NCI-H748 (cell line): Measurements from ENCODE around the gene EIF2B5.
A peak's percentile ranks its signal among the peaks of the same experiment; 100 is the strongest.
"Not testable (repeated sequence)": the region's sequence is repeated elsewhere in the genome, so short reads cannot be mapped to it uniquely, and the experiment has no call there.

Experiments used
- DNase-seq: peaks from one replicate; lab custom pipeline; 2025; ENCODE audit not compliant: unreplicated experiment; lab: John Stamatoyannopoulos, UW

Gene EIF2B5

DNA sequence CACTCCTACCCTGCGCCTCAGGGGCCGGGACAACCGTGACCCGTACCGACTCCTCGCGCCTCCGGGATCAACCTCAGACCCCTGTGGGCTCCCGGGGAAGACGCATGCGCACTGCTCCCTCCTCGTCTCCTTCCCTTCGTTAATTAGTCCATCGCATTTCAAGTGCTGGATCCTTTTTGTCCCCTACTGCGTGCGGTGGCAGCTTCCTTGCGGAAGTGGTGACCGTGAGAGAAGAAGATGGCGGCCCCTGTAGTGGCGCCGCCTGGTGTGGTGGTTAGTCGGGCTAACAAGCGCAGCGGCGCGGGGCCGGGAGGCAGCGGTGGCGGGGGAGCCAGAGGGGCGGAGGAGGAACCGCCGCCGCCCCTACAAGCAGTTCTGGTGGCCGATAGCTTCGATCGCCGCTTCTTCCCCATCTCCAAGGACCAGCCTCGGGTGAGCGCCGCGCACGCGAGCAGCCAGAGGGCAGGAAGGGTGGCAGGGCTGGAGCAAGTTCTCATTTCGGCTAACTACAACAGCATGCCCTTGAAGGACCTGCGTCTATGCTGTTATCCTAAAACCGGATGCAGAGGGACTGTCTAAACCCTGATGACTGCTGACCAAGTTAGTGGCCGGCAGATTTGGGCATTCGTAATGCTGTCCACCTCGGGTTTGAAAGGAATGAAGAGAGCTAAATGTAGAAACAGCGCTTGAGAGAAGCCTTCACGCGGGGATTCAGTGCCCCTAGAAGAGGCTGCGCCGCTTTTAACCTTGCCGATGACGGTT is at the start of gene EIF2B5:
EIF2B5 (plus strand) TSS at position 210 of the 762 bp plus-strand sequence; CDS start at position 238, 28 bp downstream.
- peak; percentile 93 for DNase-seq

DNA sequence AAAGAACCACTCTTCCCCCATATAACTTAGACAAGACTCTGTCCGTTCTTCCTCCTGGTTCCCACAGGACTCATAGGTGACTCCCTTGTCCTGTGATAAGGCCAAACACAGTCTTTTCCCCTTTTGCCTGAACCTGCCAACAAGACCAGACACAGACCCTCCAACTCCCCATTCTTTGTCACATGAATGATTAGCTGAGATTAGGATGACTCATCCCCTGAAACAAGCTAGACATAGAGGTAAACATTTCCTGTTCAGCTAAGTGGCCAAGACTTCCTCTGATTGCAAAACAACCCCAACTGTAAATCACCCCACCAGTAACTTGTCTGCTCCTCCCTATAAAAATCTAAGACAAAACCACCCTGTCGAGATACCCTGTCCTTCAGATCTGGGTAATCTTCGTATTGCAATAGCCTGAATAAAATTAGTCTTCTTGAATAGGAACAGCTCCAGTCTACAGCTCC is 49.7 kb upstream of the EIF2B5 start:
- peak; percentile 0 for DNase-seq

DNA sequence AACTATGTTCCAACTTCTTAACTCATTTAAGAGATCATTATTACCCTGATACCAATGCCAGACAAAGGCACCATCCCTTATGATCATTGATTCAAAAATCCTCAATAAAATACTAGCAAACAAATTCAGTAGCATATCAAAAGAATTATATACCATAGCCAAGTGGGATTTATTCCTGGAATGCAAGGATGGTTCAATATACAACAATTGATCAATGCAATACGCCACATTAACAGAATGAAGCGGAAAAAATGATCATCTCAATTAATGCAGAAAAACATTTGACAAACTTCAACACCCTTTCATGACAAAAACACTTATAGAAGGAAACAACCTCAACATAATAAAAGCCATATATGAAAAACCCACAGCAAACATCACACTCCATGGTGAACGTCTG is 43.0 kb upstream of the EIF2B5 start:
- DNase-seq = no peak

DNA sequence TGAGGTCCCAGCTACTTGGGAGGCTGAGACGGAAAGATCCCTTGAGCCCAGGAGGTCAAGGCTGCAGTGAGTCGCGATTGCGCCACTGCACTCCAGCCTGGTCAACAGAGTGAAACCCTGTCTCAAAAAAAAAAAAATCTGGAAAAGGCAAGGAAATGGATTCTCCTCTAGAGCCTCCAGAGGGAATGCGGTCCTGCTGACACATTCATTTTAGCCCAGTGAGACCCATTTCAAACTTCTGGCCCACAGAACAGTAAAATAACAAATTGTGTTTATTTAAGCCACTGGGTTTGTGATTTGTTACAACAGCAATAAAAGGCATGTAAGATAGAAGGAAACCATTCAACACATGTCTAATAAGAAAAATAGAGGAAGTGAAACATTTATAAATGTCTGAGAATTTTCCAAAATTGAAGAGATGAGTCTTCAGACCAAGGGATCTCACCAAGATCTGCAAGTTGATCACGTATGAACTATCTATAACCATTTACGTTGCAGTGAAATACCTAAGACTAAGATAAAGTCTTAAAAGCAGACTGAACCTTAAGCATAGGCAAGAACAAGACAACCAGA is 38.3 kb upstream of the EIF2B5 start, which contains the start of gene HTR3E:
HTR3E (plus strand) TSS at position 254 of the 573 bp plus-strand sequence. CDS start 466 bp downstream, outside the sequence.
- no peak for DNase-seq

DNA sequence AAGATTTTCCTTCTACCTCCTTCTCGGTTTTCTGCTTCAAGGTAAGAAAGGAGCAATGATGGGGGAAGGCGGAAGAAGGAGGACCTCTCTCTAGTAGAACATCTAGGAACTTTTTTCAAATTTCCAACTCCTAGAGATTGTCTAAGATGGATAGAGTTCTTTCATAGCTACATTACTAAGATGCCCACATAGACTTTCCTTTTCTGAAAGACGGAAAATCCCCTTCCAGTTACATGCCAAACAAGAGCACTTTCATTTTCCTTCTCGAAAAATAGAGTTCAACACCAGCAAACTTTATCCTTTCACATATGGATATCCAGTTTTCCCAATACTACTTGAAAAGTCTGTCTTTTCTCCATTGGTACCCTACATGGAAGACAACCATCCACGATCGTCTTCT is 37.6 kb upstream of the EIF2B5 start:
- no peak for DNase-seq

DNA sequence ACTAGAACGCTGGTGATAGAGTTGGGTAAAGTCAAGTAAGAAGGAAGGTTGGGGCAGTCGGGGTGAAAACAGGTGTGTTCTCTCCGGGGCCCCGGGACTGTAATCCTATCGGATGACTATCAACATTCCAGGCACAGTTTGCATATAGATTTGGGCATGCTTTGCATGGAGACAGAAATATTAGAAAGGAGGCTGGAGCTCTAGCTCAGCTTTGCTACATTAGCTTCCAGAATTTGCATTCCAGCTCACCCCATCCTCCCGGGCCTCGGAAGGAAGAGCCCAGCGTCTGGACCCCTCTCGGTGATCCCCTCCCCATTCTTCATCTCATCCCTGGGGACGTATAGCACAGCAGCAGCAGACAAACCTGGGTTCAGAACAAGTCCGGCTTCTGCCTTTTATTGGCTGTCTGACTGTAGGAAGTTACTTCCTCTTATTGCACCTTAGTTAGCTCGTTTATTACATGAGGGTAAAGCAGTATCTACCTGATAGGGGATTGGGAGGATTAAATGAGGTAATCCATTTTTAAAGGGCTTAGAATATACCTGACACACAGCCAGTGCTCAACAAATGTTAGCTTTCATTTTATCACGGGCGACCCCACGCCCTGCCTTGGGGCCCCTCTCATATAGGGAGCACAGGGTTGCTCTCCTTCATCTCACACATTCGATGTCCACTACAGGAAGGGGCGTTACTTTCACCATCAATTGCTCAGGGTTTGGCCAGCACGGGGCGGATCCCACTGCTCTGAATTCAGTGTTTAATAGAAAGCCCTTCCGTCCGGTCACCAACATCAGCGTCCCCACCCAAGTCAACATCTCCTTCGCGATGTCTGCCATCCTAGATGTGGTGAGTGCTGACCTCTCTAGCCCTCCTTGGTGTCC is 35.1 kb upstream of the EIF2B5 start:
- DNase-seq = no peak

DNA sequence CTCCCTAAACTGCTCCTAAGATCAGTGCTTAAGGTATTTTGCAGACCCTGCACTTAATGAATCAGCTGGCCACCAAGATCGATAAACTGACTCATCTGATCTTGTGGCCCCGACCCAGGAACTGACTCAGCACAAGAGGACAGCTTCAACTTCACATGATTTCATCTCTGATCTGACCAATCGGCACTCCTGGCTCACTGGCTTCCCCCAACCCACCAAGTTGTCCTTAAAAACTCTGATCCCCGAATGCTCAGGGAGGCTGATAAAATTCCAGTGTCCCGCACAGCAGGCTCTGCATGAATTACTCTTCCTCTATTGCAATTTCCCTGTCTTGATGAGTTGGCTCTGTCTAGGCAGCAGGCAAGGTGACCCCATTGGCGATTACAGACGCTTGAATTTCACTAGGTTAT is 24.8 kb upstream of the EIF2B5 start:
- no peak for DNase-seq

DNA sequence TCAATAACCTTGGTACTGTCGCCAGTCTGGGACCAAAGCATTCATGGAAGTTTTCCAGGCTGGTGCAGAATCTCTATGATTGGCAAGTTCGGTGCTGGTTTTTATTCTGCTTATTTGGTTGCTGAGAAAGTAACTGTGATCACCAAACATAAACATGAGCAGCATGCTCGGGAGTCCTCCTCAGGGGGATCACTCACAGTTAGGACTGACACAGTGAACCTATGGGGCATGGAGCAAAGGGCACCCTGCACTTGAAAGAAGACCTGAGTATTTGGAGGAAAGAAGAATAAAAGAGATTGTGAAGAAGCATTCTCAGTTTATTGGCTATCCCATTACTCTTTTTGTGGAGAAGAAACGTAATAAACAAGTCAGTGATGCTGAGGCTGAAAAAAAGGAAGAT is 19.1 kb upstream of the EIF2B5 start:
- DNase-seq = no peak

DNA sequence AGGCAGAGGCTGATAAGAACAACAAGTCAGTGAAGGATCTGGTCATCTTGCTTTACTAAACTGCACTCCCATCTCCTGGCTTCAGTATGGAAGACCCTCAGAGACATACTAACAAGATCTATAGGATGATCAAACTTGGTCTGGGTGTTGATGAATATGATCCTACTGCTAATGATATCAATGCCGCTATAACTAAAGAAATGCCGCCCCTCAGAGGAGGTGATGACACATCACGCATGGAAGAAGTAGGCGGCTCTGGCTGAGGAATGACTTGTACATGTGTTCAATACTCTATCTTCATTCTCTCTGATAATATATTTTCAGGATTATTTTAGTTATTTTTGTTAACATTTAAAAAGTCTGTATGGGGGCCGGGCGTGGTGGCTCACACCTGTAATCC is 17.5 kb upstream of the EIF2B5 start:
- DNase-seq = peak; percentile 13

DNA sequence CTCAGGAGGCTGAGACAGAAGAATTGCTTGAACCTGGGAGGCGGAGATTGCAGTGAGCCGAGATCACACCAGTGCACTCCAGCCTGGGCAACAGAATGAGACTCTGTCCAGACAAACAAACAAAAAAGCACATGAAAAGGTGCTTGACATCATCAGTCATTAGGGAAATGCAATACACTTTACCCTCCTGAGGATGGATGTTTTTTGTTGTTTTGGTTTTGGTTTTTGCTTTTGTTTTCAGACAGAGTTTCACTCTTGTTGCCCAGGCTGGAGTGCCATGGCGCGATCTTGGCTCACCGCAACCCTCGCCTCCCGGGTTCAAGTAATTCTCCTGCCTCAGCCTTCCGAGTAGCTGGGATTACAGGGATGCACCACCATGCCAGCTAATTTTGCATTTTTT is 14.1 kb upstream of the EIF2B5 start:
- DNase-seq = not testable (repeated sequence)

DNA sequence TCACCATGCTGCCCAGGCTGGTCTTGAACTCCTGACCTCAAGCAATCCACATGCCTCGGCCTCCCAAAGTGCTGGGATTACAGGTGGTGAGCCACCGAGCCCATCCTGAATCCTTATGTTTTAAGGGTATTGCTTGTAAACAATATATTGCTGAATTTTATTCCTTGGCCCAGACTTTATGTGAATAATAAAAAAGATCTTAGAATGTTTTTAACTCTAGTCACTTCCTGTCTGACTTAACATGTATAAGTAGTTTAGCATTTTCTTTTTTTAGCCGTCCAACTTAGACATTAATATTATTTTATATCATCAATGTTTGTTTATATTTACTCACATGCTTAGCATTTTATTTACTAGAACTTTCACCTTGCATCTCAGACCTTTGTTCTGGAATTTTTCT is 9.2 kb upstream of the EIF2B5 start:
- DNase-seq = no peak

DNA sequence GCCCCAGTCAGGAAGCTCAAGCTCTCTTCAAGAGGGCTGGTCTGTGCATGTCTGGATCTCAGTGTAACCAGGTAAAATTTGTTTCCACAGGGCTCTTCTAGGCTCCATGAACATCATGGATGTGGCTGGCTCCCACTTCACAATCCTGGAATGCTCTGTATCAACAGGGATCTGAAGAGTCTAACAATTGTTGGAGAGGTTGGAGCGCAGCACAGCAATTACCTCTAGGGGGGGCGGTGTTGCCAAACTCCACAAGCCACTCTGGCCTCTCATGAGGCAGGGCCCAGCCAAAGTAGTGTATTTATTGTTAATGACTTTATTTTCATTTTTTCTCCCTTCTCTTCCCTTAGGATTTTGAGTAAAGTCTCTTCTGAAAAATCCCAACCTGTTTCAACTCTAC is 6.1 kb upstream of the EIF2B5 start:
- DNase-seq = peak; percentile 16

DNA sequence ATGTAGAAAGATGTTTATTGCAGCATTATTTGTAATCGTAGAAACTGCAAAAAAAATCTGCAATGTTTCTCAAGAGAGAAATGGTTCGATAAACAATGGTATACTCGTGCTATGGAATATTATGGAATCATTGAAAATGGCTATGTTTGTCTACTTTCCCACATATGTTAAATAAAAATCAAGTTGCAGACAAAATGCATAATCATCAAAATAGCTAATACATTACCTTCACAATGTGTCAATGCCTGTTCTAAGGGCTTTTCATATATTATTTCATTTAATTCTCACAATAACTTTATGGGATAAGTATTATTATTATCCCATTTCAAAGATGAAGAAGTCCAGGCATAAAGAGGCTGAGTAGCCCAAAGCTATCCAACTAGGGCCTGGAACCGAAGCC is 2.2 kb upstream of the EIF2B5 start:
- no peak for DNase-seq

DNA sequence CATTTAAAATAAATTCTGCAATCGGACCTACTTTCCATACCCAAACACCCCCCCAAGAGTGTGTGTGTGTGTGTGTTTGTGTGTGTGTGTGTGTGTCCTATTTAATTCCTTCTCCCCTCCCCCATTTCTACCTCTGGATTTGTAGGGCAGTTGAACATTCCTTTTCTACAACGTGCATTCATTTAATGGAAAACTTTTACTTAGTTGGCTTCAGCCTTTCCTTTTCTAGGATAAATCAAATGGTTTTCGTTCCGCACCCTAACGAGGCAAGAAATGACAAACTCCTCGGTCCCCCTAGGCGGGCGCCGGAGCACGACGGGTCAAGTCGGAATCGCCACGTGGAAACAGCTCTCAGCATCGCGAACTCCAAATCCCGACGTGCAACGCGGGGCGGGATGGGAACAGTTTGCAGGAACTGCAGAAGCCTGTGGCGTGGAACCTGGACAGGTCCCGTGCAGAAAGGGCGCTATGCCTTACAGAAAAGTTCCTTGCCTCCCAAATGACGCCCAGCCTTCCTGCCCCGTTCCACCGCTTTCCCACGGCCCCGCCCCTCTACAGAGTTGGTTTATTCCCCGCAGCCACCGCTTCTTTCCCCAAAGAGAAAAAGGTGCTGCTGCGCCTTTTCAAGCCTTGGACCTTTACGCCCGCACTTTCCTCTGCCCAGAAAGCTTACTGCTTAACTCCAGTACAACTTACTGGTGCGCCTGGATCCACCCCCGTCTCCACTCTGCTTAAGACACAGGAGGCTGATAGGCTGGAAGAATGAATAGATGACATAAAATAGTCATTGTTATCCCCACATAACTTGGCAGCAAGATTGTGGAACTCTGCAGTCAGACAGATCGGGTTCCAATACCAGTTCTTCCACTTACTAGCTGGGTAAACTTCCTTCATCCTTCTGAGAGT is 1.1 kb upstream of the EIF2B5 start:
- peak; percentile 73 for DNase-seq

DNA sequence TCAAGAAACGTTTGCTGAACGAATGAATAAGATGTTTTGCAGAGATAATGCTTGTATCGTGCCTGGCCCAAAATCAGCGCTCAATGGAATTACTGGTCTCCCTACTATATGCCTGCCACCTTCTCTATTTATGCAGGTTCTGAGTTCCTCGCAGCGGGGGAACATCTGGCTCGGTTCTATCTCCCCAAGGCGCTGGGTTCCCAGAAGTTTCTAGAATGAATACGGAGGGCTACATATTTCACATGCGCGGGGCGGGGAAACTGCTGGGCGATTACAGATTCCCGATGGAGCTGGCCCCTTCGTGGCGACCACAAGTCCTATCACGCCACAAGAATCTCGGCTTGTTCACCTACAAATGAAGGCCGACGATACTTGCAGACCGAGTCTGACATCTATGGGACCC is 411 bp upstream of the EIF2B5 start:
- DNase-seq = no peak

DNA sequence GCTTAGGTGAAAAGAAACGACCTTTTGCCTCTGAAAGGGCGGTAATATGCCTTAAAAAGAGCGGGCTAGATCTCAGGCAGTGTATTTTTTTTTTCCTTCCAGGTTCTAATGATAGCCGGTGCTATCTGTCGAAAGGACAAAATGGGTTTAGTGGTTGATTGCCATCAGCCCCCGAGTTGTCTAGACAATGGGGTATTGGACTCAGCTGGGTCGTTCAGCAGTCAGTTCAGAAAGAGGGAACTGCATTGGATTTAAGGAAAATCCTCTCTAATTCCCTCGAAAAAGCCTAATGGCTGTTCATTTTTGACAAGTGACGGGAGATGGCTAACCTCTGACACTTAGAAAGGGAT is 728 bp downstream of the EIF2B5 start:
- no peak for DNase-seq

DNA sequence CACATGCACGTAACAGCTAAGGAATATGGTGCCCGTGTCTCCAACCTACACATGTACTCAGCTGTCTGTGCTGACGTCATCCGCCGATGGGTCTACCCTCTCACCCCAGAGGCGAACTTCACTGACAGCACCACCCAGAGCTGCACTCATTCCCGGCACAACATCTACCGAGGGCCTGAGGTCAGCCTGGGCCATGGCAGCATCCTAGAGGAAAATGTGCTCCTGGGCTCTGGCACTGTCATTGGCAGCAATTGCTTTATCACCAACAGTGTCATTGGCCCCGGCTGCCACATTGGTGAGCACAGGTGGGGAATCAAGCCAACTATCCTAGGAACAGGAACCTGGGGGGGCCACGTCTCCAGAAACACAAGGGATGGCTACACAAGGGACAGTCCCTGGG is 5.3 kb downstream of the EIF2B5 start:
- DNase-seq = no peak

DNA sequence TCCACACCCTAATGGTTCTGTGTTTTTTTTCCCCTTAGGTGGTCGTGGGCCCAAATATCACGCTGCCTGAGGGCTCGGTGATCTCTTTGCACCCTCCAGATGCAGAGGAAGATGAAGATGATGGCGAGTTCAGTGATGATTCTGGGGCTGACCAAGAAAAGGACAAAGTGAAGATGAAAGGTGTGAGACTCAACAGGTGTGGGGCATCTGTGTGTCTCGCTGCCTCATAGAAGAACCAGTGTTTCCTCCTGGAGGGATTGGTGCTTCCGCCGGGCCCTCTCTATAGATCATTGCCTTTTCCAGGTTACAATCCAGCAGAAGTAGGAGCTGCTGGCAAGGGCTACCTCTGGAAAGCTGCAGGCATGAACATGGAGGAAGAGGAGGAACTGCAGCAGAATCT is 7.0 kb downstream of the EIF2B5 start:
- no peak for DNase-seq

DNA sequence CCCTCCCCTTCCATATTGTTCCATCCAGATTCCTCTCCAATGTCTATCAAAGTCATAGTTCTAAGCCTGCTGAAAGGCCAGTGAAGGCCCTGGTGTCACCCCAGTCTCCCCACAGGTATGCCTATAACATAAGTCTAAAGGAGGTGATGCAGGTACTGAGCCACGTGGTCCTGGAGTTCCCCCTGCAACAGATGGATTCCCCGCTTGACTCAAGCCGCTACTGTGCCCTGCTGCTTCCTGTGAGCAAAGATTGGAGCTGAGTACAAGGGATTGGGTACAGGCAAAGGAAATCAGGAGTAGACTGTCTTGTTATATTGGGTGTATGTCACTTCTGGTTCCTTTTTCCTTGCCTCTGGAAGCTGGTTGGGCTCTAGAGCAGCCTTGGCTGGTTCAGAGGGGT is 8.2 kb downstream of the EIF2B5 start:
- no peak for DNase-seq

DNA sequence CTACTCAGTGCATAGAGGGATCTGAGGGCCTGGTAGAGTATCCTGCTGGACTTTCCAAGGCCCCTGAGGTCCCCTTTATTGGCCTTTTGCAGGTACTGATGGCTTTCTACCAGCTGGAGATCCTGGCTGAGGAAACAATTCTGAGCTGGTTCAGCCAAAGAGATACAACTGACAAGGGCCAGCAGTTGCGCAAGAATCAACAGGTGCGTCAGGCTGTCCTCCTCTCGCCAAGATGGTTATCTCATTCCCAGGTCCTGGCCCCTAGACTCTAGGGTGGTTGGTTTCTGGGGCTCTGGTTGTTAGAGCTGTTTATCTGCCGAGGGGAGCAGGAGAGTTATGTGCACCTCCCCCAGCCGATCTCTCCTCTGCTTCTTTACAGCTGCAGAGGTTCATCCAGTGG is 9.3 kb downstream of the EIF2B5 start:
- no peak for DNase-seq

DNA sequence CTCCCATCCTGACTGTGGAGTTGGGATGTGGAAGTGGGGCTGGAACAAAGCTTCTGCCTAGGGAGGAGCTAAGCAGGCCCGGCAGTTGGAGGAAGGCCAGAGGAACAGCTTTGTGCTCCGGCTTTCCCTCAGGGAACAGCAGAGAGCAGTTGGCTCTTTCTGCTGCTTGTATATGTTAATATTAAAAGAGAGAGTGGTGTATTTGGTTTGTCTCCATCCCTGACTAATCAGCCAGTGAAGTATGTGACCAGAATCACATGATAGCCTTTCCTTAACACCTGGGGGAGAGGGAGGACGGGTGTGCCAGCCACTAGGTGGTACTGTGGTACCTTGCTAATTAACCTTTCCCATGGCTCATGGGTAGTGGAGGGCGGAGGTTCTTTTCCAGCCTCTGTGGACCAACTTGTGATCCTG is 10.0 kb downstream of the EIF2B5 start:
- peak; percentile 26 for DNase-seq
